ENCODE results near the gene GM2A. TPM values are rescaled to one million over a fixed set of nuclear protein-coding genes. Genes with fewer than 3 reads are reported as not detected.
A peak's percentile ranks its signal among the peaks of the same experiment; 100 is the strongest.
"Not testable (repeated sequence)": the region's sequence is repeated elsewhere in the genome, so short reads cannot be mapped to it uniquely, and the experiment has no call there.

The GM2A gene
- polyA plus RNA-seq, 2 donors = 43.4 to 80.7 TPM

- 49 to 59% methylated on average over 2 of the region's 2 CpGs for WGBS, 2 donors
Observed at GRCh38 chr5:151248651-151249050, 4.3 kb upstream of the GM2A start.

GRCh38 chr5:151249281-151249680, 3.7 kb upstream of the GM2A start:
- Histone ChIP-seq H3K27ac (ENCODE audit: low read depth in 2 of 2, low read length in 1 of 2) (no peak overlapping the region), H3K4me1 (ENCODE audit: control insufficient read depth in 2 of 2, insufficient read depth in 2 of 2, low read length in 1 of 2) (peaks cover 0 to 2% of the 10 kb centered on the region in 2 donors), H3K27me3 (ENCODE audit: control insufficient read depth in 1 of 2, insufficient read depth in 2 of 2, low read length in 2 of 2) (no peaks in the 10 kb centered on the region), H3K36me3 (ENCODE audit: control insufficient read depth in 2 of 2, insufficient read depth in 2 of 2, low read length in 1 of 2) (no peaks in the 10 kb centered on the region), H3K9me3 (ENCODE audit: control insufficient read depth in 2 of 2, insufficient read depth in 1 of 2, low read depth in 1 of 2, low read length in 1 of 2) (no peaks in the 10 kb centered on the region), H3K4me3 (ENCODE audit: low read depth in 1 of 2, low read length in 2 of 2) (no peak overlapping the region)
- WGBS, 2 donors = 87 to 98% methylated on average over 5 of the region's 5 CpGs

More at GRCh38 chr5:151248651-151249050, 4.3 kb upstream of the GM2A start:
- Histone ChIP-seq H3K27me3 (ENCODE audit: control insufficient read depth in 1 of 2, insufficient read depth in 2 of 2, low read length in 2 of 2) (no peaks in the 10 kb centered on the region), H3K4me3 (ENCODE audit: low read depth in 1 of 2, low read length in 2 of 2) (no peak overlapping the region), H3K27ac (ENCODE audit: low read depth in 2 of 2, low read length in 1 of 2) (no peak overlapping the region), H3K4me1 (ENCODE audit: control insufficient read depth in 2 of 2, insufficient read depth in 2 of 2, low read length in 1 of 2) (peaks cover 0 to 2% of the 10 kb centered on the region in 2 donors), H3K36me3 (ENCODE audit: control insufficient read depth in 2 of 2, insufficient read depth in 2 of 2, low read length in 1 of 2) (no peaks in the 10 kb centered on the region), H3K9me3 (ENCODE audit: control insufficient read depth in 2 of 2, insufficient read depth in 1 of 2, low read depth in 1 of 2, low read length in 1 of 2) (no peaks in the 10 kb centered on the region)

- Histone ChIP-seq H3K27ac (ENCODE audit: low read depth in 2 of 2, low read length in 1 of 2) (no peak overlapping the region), H3K4me1 (ENCODE audit: control insufficient read depth in 2 of 2, insufficient read depth in 2 of 2, low read length in 1 of 2) (peaks cover 2 to 4% of the 10 kb centered on the region in 2 donors), H3K36me3 (ENCODE audit: control insufficient read depth in 2 of 2, insufficient read depth in 2 of 2, low read length in 1 of 2) (no peaks in the 10 kb centered on the region), H3K9me3 (ENCODE audit: control insufficient read depth in 2 of 2, insufficient read depth in 1 of 2, low read depth in 1 of 2, low read length in 1 of 2) (no peaks in the 10 kb centered on the region), H3K27me3 (ENCODE audit: control insufficient read depth in 1 of 2, insufficient read depth in 2 of 2, low read length in 2 of 2) (no peaks in the 10 kb centered on the region), H3K4me3 (ENCODE audit: low read depth in 1 of 2, low read length in 2 of 2) (no peak overlapping the region)
- WGBS, 2 donors = 82 to 86% methylated on average over 10 of the region's 10 CpGs
Observed at GRCh38 chr5:151250346-151251000, 2.5 kb upstream of the GM2A start.

- Histone ChIP-seq H3K36me3 (ENCODE audit: control insufficient read depth in 2 of 2, insufficient read depth in 2 of 2, low read length in 1 of 2) (no peaks in the 10 kb centered on the region), H3K9me3 (ENCODE audit: control insufficient read depth in 2 of 2, insufficient read depth in 1 of 2, low read depth in 1 of 2, low read length in 1 of 2) (no peaks in the 10 kb centered on the region), H3K27ac (ENCODE audit: low read depth in 2 of 2, low read length in 1 of 2) (no peak overlapping the region), H3K27me3 (ENCODE audit: control insufficient read depth in 1 of 2, insufficient read depth in 2 of 2, low read length in 2 of 2) (no peaks in the 10 kb centered on the region), H3K4me1 (ENCODE audit: control insufficient read depth in 2 of 2, insufficient read depth in 2 of 2, low read length in 1 of 2) (peaks cover 2 to 4% of the 10 kb centered on the region in 2 donors), H3K4me3 (ENCODE audit: low read depth in 1 of 2, low read length in 2 of 2) (no peak overlapping the region)
- WGBS, 2 donors = 64 to 82% methylated on average over 5 of the region's 5 CpGs
Observed at GRCh38 chr5:151251001-151251551, 1.9 kb upstream of the GM2A start.

GRCh38 chr5:151251621-151252020, 1.4 kb upstream of the GM2A start:
- no peak overlapping the region for H3K27ac ChIP-seq (ENCODE audit: low read depth in 2 of 2, low read length in 1 of 2)

GRCh38 chr5:151253605-151253950, 593 bp downstream of the GM2A start:
- 22 to 26% methylated on average over 5 of the region's 5 CpGs for WGBS, 2 donors
- Histone ChIP-seq H3K4me1 (ENCODE audit: control insufficient read depth in 2 of 2, insufficient read depth in 2 of 2, low read length in 1 of 2) (peaks cover 2 to 18% of the 10 kb centered on the region in 2 donors), H3K4me3 (ENCODE audit: low read depth in 1 of 2, low read length in 2 of 2) (peak overlapping the region; percentile 73 to 84), H3K36me3 (ENCODE audit: control insufficient read depth in 2 of 2, insufficient read depth in 2 of 2, low read length in 1 of 2) (no peaks in the 10 kb centered on the region), H3K27me3 (ENCODE audit: control insufficient read depth in 1 of 2, insufficient read depth in 2 of 2, low read length in 2 of 2) (no peaks in the 10 kb centered on the region), H3K27ac (ENCODE audit: low read depth in 2 of 2, low read length in 1 of 2) (peak overlapping the region; percentile 86 to 88), H3K9me3 (ENCODE audit: control insufficient read depth in 2 of 2, insufficient read depth in 1 of 2, low read depth in 1 of 2, low read length in 1 of 2) (no peaks in the 10 kb centered on the region)

More at GRCh38 chr5:151251621-151252020, 1.4 kb upstream of the GM2A start:
- H3K4me3 ChIP-seq (ENCODE audit: low read depth in 1 of 2, low read length in 2 of 2) = no peak overlapping the region
- H3K4me1 ChIP-seq (ENCODE audit: control insufficient read depth in 2 of 2, insufficient read depth in 2 of 2, low read length in 1 of 2) = peaks cover 2 to 4% of the 10 kb centered on the region in 2 donors
- WGBS, 2 donors = 84 to 93% methylated on average over 4 of the region's 4 CpGs
- H3K36me3 ChIP-seq (ENCODE audit: control insufficient read depth in 2 of 2, insufficient read depth in 2 of 2, low read length in 1 of 2) = no peaks in the 10 kb centered on the region
- H3K9me3 ChIP-seq (ENCODE audit: control insufficient read depth in 2 of 2, insufficient read depth in 1 of 2, low read depth in 1 of 2, low read length in 1 of 2) = no peaks in the 10 kb centered on the region
- no peaks in the 10 kb centered on the region for H3K27me3 ChIP-seq (ENCODE audit: control insufficient read depth in 1 of 2, insufficient read depth in 2 of 2, low read length in 2 of 2)

- no peaks in the 10 kb centered on the region for H3K9me3 ChIP-seq (ENCODE audit: control insufficient read depth in 2 of 2, insufficient read depth in 1 of 2, low read depth in 1 of 2, low read length in 1 of 2)
- WGBS, 2 donors = 38 to 52% methylated on average over 1 of the region's 1 CpG
- no peaks in the 10 kb centered on the region for H3K27me3 ChIP-seq (ENCODE audit: control insufficient read depth in 1 of 2, insufficient read depth in 2 of 2, low read length in 2 of 2)
- H3K4me1 ChIP-seq (ENCODE audit: control insufficient read depth in 2 of 2, insufficient read depth in 2 of 2, low read length in 1 of 2) = peaks cover 0 to 22% of the 10 kb centered on the region in 2 donors
- peak overlapping the region; percentile 32 to 61 for H3K27ac ChIP-seq (ENCODE audit: low read depth in 2 of 2, low read length in 1 of 2)
- H3K4me3 ChIP-seq (ENCODE audit: low read depth in 1 of 2, low read length in 2 of 2) = peak overlapping the region; percentile 28 to 73
- peaks cover 0 to 1% of the 10 kb centered on the region in 2 donors for H3K36me3 ChIP-seq (ENCODE audit: control insufficient read depth in 2 of 2, insufficient read depth in 2 of 2, low read length in 1 of 2)
Observed at GRCh38 chr5:151254556-151254955, 1.6 kb downstream of the GM2A start.

- H3K27me3 ChIP-seq (ENCODE audit: control insufficient read depth in 1 of 2, insufficient read depth in 2 of 2, low read length in 2 of 2); H3K9me3 ChIP-seq (ENCODE audit: control insufficient read depth in 2 of 2, insufficient read depth in 1 of 2, low read depth in 1 of 2, low read length in 1 of 2); H3K36me3 ChIP-seq (ENCODE audit: control insufficient read depth in 2 of 2, insufficient read depth in 2 of 2, low read length in 1 of 2): not testable (repeated sequence)
- WGBS, 2 donors = 93 to 96% methylated on average over 5 of the region's 5 CpGs
- peaks cover 0 to 22% of the 10 kb centered on the region in 2 donors for H3K4me1 ChIP-seq (ENCODE audit: control insufficient read depth in 2 of 2, insufficient read depth in 2 of 2, low read length in 1 of 2)
- H3K27ac ChIP-seq (ENCODE audit: low read depth in 2 of 2, low read length in 1 of 2) = peak overlapping the region; percentile 28 to 70
- peak overlapping the region; percentile 2 to 24 for H3K4me3 ChIP-seq (ENCODE audit: low read depth in 1 of 2, low read length in 2 of 2)
Observed at GRCh38 chr5:151254990-151255389, 2.0 kb downstream of the GM2A start.

GRCh38 chr5:151255621-151256286, 2.8 kb downstream of the GM2A start:
- Histone ChIP-seq H3K36me3 (ENCODE audit: control insufficient read depth in 2 of 2, insufficient read depth in 2 of 2, low read length in 1 of 2) (peaks cover 0 to 4% of the 10 kb centered on the region in 2 donors), H3K9me3 (ENCODE audit: control insufficient read depth in 2 of 2, insufficient read depth in 1 of 2, low read depth in 1 of 2, low read length in 1 of 2) (no peaks in the 10 kb centered on the region), H3K4me1 (ENCODE audit: control insufficient read depth in 2 of 2, insufficient read depth in 2 of 2, low read length in 1 of 2) (peaks cover 0 to 22% of the 10 kb centered on the region in 2 donors), H3K4me3 (ENCODE audit: low read depth in 1 of 2, low read length in 2 of 2) (peak overlapping the region; percentile 2 to 24), H3K27ac (ENCODE audit: low read depth in 2 of 2, low read length in 1 of 2) (peak overlapping the region; percentile 28 to 70), H3K27me3 (ENCODE audit: control insufficient read depth in 1 of 2, insufficient read depth in 2 of 2, low read length in 2 of 2) (no peaks in the 10 kb centered on the region)
- 69 to 76% methylated on average over 3 of the region's 3 CpGs for WGBS, 2 donors

Data from esophagus (tissue), 2 donors.